Tibial artery (tissue), 4 donors: ENCODE results near the gene CDK12.
A peak's percentile ranks its signal among the peaks of the same experiment; 100 is the strongest.

Experiments used
- DNase-seq, 2 donors: peaks; one replicate each; pipeline ENCODE4 v3.0.0-alpha.2; 2019
- H3K27ac ChIP-seq, 2 donors: fragments of 200-600 bp; sonication (generic) in 1 of 2; 1 replicate in 1 of 2; 2 replicates in 1 of 2; pipeline ENCODE4 v1.5.1; 2018 to 2019; ENCODE audit warnings: mild to moderate bottlenecking in 1 of 2
- H3K27me3 ChIP-seq, 2 donors: fragments of 200-600 bp; sonication (generic) in 1 of 2; one replicate each; pipeline versions ENCODE4 v1.5.1 to v1.6.0; 2016 to 2019
- H3K36me3 ChIP-seq, 3 donors: fragments of 200-600 bp; sonication (generic) in 2 of 3; one replicate each; pipeline ENCODE4 v1.5.1; 2016 to 2019; ENCODE audit warnings: mild to moderate bottlenecking in 2 of 3
- H3K4me1 ChIP-seq, 4 donors: fragments of 200-600 bp; sonication (generic) in 2 of 4; 1 replicate in 3 of 4; 2 replicates in 1 of 4; pipeline ENCODE4 v1.5.1; 2016 to 2019
- H3K4me3 ChIP-seq, 2 donors: fragments of 200-600 bp; sonication (generic) in 1 of 2; 1 replicate in 1 of 2; 2 replicates in 1 of 2; pipeline ENCODE4 v1.5.1; 2018 to 2019; ENCODE audit warnings: mild to moderate bottlenecking in 2 of 2
- H3K9me3 ChIP-seq, 3 donors: fragments of 200-600 bp; sonication (generic) in 1 of 3; one replicate each; pipeline ENCODE4 v1.5.1; 2016 to 2019
- intact Hi-C: fragments of 100-400 bp; cut with DNase I; formaldehyde crosslinking; loops from one replicate; pipeline ENCODE4 v1.15.0; 2023; ENCODE audit warnings: low total_unique reads
- TF ChIP-seq, protein P1 (sequence below), 2 experiments: fragments of 200-600 bp in 1 of 2; fragments of 450-650 bp in 1 of 2; IDR thresholded peaks; one replicate each; pipeline ENCODE4 v1.5.1; 2017 to 2019; ENCODE audit warnings: antibody characterized with exemption in 2 of 2, mild to moderate bottlenecking in 1 of 2, moderate library complexity in 1 of 2

Gene CDK12

GRCh38 chr17:39576187-39576586 lies 114.9 kb downstream of the CDK12 start:
- H3K27me3 ChIP-seq, result peaks cover 0 to 3% of the 10 kb centered on the region in 2 donors
- H3K9me3 ChIP-seq, result no peaks in the 10 kb centered on the region
- peaks cover 0 to 16% (median 7%) of the 10 kb centered on the region in 4 donors for H3K4me1 ChIP-seq

GRCh38 chr17:39578272-39578671 lies 117.0 kb downstream of the CDK12 start:
- no peak overlapping the region for H3K4me3 ChIP-seq
- no peaks in the 10 kb centered on the region for H3K36me3 ChIP-seq
- no peak for DNase-seq
- intact Hi-C loops, result no loop called here
- H3K27ac ChIP-seq, result no peak overlapping the region
- TF ChIP-seq, protein P1, sequence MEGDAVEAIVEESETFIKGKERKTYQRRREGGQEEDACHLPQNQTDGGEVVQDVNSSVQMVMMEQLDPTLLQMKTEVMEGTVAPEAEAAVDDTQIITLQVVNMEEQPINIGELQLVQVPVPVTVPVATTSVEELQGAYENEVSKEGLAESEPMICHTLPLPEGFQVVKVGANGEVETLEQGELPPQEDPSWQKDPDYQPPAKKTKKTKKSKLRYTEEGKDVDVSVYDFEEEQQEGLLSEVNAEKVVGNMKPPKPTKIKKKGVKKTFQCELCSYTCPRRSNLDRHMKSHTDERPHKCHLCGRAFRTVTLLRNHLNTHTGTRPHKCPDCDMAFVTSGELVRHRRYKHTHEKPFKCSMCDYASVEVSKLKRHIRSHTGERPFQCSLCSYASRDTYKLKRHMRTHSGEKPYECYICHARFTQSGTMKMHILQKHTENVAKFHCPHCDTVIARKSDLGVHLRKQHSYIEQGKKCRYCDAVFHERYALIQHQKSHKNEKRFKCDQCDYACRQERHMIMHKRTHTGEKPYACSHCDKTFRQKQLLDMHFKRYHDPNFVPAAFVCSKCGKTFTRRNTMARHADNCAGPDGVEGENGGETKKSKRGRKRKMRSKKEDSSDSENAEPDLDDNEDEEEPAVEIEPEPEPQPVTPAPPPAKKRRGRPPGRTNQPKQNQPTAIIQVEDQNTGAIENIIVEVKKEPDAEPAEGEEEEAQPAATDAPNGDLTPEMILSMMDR (IDR thresholded peaks at IDR 0.05), result no peak
- no peaks in the 10 kb centered on the region for H3K9me3 ChIP-seq
- H3K27me3 ChIP-seq, result peaks cover 0 to 3% of the 10 kb centered on the region in 2 donors
- peaks cover 0 to 9% (median 3%) of the 10 kb centered on the region in 4 donors for H3K4me1 ChIP-seq

More at GRCh38 chr17:39576187-39576586, 114.9 kb downstream of the CDK12 start:
- TF ChIP-seq, protein P1 (IDR thresholded peaks at IDR 0.05), result peak; percentile 24 to 26
- no peak overlapping the region for H3K27ac ChIP-seq
- intact Hi-C loops, result no loop called here
- DNase-seq, result no peak
- no peak overlapping the region for H3K4me3 ChIP-seq
- H3K36me3 ChIP-seq, result peaks cover 0 to 4% (median 0%) of the 10 kb centered on the region in 3 donors

GRCh38 chr17:39579318-39580081 lies 118.2 kb downstream of the CDK12 start:
- Histone ChIP-seq H3K36me3 (no peaks in the 10 kb centered on the region), H3K27me3 (peaks cover 0 to 3% of the 10 kb centered on the region in 2 donors), H3K9me3 (no peaks in the 10 kb centered on the region), H3K27ac (no peak overlapping the region), H3K4me1 (no peaks in the 10 kb centered on the region), H3K4me3 (no peak overlapping the region)
- TF ChIP-seq, protein P1 (IDR thresholded peaks at IDR 0.05), result no peak
- no peak for DNase-seq
- intact Hi-C loops, result no loop called here

- intact Hi-C loops, result no loop called here
- Histone ChIP-seq H3K4me1 (no peaks in the 10 kb centered on the region), H3K9me3 (no peaks in the 10 kb centered on the region), H3K4me3 (no peak overlapping the region), H3K36me3 (no peaks in the 10 kb centered on the region), H3K27me3 (peaks cover 0 to 3% of the 10 kb centered on the region in 2 donors), H3K27ac (no peak overlapping the region)
- no peak for DNase-seq
- TF ChIP-seq, protein P1 (IDR thresholded peaks at IDR 0.05), result no peak
These were observed 118.8 kb downstream of the CDK12 start for GRCh38 chr17:39580082-39580468.

DNA sequence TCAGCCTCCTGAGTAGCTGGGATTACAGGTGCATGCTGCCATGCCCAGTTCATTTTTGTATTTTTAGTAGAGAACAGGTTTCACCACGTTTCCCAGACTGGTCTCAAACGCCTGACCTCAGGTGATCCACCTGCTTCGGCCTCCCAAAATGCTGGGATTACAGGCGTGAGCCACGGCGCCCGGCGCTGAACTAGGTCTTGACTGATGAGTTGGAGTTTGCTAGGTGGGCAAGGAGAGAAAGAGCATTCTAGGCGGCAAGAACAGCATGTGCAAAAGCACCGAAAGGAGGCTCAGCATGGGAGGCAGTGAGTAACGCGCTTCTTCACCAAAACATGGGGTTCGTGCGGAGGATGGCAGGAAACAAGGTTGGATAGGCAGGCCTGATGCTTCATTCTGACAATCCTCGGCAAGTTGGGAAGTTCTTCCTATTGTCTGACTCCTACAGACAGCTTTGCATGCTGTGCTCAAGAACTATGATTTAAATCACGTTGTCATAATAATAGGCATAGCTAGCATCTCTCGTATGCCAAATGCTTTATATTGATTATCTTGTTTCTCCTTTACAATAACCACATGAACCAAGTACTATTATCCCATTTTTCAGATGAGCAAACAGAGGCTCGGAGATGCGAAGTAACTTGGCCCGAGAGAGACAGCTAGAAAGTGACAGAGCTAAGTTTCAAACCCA lies 119.9 kb downstream of the CDK12 start:
- DNase-seq, result no peak

More for the DNA sequence above, 119.9 kb downstream of the CDK12 start:
- TF ChIP-seq, protein P1 (IDR thresholded peaks at IDR 0.05), result no peak
- no peaks in the 10 kb centered on the region for H3K36me3 ChIP-seq
- intact Hi-C loops, result no loop called here
- H3K9me3 ChIP-seq, result no peaks in the 10 kb centered on the region
- H3K27me3 ChIP-seq, result peaks cover 0 to 3% of the 10 kb centered on the region in 2 donors
- H3K4me1 ChIP-seq, result no peaks in the 10 kb centered on the region
- H3K4me3 ChIP-seq, result no peak overlapping the region
- H3K27ac ChIP-seq, result no peak overlapping the region
